GM12878 (cell line): ENCODE data around the gene IER2. TPM values are rescaled to one million over a fixed set of nuclear protein-coding genes. Genes with fewer than 3 reads are reported as not detected.

Source experiments
- BCL11A ChIP-seq: IDR thresholded peaks from 2 replicates; pipeline ENCODE4 v1.6.1; 2011; ENCODE audit warnings: low read depth, low read length
- BHLHE40 ChIP-seq, 2 experiments: fragments of 450-650 bp in 1 of 2; IDR thresholded peaks; 2 replicates each; pipeline ENCODE4 v1.6.1; 2011 to 2017; ENCODE audit warnings: low read depth in 2 of 2, borderline replicate concordance in 1 of 2, improper control_type of control experiment in 1 of 2, low read length in 1 of 2, mild to moderate bottlenecking in 1 of 2
- CEBPB ChIP-seq, 2 experiments: fragments of 150-350 bp in 1 of 2; IDR thresholded peaks; 2 replicates each; pipeline ENCODE4 v1.6.1; 2012 to 2014; ENCODE audit warnings: low read depth in 2 of 2, low read length in 2 of 2, borderline replicate concordance in 1 of 2, inconsistent platforms in 1 of 2
- CHD1 ChIP-seq: IDR thresholded peaks from 2 replicates; pipeline ENCODE4 v1.6.1; 2012; ENCODE audit warnings: low read depth, low read length, improper control_type of control experiment
- E2F4 ChIP-seq: IDR thresholded peaks from 2 replicates; pipeline ENCODE4 v1.6.1; 2012; ENCODE audit warnings: low read depth, low read length, improper control_type of control experiment
- MXI1 ChIP-seq: fragments of 150-350 bp; IDR thresholded peaks from 2 replicates; pipeline ENCODE4 v1.6.1; 2011; ENCODE audit warnings: low read depth, mild to moderate bottlenecking, inconsistent platforms, low read length, improper control_type of control experiment
- PAX5 ChIP-seq: IDR thresholded peaks from 2 replicates; pipeline ENCODE4 v1.6.1; 2011; ENCODE audit warnings: low read depth, low read length, borderline replicate concordance
- polyA plus RNA-seq, 11 experiments: library from polyadenylated mRNA; depleted of rRNA in 4 of 11; unstranded in 6 of 11; stranded (reverse) in 5 of 11; fragments of >200 nt; fragmentation: Nextera tagmentation in 4 of 11; fragmentation: Illumina TruSeq in 1 of 11; extraction: Ambion mirVana in 4 of 11; extraction: Trizol in 1 of 11; gene quantifications; 1 replicate in 1 of 11; 2 replicates in 10 of 11; pipeline versions ENCODE4 v1.2.1 to v1.2.3, GENCODE V29; 2011 to 2016; ENCODE audit warnings: inconsistent platforms in 2 of 11, missing spikeins in 2 of 11, low read depth in 1 of 11
- total RNA-seq, 4 experiments: library from RNA; depleted of rRNA in 3 of 4; stranded (reverse); fragments of >200 nt in 3 of 4; fragmentation: Illumina TruSeq in 1 of 4; extraction: Trizol in 1 of 4; gene quantifications; 2 replicates each; pipeline versions ENCODE4 v1.2.1 to v1.2.3, GENCODE V29; 2013 to 2021
- TF ChIP-seq, protein P1 (sequence below): fragments of 450-650 bp; IDR thresholded peaks from 2 replicates; pipeline ENCODE4 v1.6.1; 2017; ENCODE audit warnings: antibody characterized with exemption, mild to moderate bottlenecking, moderate library complexity

IER2 gene
- total and polyA plus RNA-seq, 10 of the 15 experiments (the other 5 are each of a cell fraction or from before 2014, with no cell fraction given): 2.8 to 94.5 (median 24.9) TPM

- TF ChIP-seq CEBPB (IDR thresholded peaks at IDR 0.05; ENCODE audit: borderline replicate concordance in 1 of 2, low read depth in 2 of 2, low read length in 2 of 2): no peak
- TF ChIP-seq BCL11A: no peak
- TF ChIP-seq PAX5: peak; percentile 38; the same call in 1 of the 2 replicates
- TF ChIP-seq BHLHE40 (IDR thresholded peaks at IDR 0.05; ENCODE audit: borderline replicate concordance in 1 of 2, low read depth in 2 of 2, low read length in 1 of 2): peak; percentile 63 to 77
- TF ChIP-seq MXI1: no peak; the same call in 1 of the 2 replicates
- no peak for TF ChIP-seq CHD1
- no peak for TF ChIP-seq E2F4
- TF ChIP-seq, protein P1, sequence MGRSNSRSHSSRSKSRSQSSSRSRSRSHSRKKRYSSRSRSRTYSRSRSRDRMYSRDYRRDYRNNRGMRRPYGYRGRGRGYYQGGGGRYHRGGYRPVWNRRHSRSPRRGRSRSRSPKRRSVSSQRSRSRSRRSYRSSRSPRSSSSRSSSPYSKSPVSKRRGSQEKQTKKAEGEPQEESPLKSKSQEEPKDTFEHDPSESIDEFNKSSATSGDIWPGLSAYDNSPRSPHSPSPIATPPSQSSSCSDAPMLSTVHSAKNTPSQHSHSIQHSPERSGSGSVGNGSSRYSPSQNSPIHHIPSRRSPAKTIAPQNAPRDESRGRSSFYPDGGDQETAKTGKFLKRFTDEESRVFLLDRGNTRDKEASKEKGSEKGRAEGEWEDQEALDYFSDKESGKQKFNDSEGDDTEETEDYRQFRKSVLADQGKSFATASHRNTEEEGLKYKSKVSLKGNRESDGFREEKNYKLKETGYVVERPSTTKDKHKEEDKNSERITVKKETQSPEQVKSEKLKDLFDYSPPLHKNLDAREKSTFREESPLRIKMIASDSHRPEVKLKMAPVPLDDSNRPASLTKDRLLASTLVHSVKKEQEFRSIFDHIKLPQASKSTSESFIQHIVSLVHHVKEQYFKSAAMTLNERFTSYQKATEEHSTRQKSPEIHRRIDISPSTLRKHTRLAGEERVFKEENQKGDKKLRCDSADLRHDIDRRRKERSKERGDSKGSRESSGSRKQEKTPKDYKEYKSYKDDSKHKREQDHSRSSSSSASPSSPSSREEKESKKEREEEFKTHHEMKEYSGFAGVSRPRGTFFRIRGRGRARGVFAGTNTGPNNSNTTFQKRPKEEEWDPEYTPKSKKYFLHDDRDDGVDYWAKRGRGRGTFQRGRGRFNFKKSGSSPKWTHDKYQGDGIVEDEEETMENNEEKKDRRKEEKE: no peak
- TF ChIP-seq, all 136 proteins: peak for 36
Observed at GRCh38 chr19:13102666-13103580, 47.3 kb upstream of the IER2 start, which contains the start of gene LYL1 (continued).
